Measurements from ENCODE around the gene CNIH2.

CNIH2 gene

DNA sequence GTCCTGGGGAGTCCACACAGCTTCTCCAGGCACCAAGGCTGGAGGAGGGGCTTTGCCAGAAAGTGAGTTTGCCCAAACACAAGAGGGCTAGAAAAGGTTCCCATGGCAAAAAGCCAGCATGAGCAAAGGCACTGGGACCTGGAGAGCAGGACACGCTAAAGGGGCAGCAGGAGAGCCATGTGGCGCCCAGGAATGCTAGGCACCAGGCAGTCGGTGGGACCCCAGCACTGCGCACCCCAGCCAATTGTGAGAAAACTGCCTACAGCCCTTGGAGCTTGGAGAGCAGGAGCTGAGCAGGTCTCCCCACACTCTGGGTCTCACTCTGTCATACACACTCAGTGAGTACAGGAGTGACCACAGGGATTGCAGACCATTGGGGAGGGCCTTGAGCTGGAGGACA lies 14.7 kb upstream of the CNIH2 start:
- Histone ChIP-seq H3K36me3 (no peaks in the 10 kb centered on the region), H3K27ac (no peak overlapping the region), H3K4me3 (ENCODE audit: low read depth in 1 of 2, low read length in 1 of 2) (no peak overlapping the region), H3K4me1 (ENCODE audit: control insufficient read depth in 1 of 2, insufficient read depth in 1 of 2, low read depth in 1 of 2, low read length in 1 of 2) (peaks cover 17 to 19% of the 10 kb centered on the region in 2 experiments), H3K27me3 (peaks cover 23% of the 10 kb centered on the region), H3K9me3 (no peaks in the 10 kb centered on the region)
- TF ChIP-seq, protein P1, sequence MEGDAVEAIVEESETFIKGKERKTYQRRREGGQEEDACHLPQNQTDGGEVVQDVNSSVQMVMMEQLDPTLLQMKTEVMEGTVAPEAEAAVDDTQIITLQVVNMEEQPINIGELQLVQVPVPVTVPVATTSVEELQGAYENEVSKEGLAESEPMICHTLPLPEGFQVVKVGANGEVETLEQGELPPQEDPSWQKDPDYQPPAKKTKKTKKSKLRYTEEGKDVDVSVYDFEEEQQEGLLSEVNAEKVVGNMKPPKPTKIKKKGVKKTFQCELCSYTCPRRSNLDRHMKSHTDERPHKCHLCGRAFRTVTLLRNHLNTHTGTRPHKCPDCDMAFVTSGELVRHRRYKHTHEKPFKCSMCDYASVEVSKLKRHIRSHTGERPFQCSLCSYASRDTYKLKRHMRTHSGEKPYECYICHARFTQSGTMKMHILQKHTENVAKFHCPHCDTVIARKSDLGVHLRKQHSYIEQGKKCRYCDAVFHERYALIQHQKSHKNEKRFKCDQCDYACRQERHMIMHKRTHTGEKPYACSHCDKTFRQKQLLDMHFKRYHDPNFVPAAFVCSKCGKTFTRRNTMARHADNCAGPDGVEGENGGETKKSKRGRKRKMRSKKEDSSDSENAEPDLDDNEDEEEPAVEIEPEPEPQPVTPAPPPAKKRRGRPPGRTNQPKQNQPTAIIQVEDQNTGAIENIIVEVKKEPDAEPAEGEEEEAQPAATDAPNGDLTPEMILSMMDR (IDR thresholded peaks at IDR 0.05), result no peak

DNA sequence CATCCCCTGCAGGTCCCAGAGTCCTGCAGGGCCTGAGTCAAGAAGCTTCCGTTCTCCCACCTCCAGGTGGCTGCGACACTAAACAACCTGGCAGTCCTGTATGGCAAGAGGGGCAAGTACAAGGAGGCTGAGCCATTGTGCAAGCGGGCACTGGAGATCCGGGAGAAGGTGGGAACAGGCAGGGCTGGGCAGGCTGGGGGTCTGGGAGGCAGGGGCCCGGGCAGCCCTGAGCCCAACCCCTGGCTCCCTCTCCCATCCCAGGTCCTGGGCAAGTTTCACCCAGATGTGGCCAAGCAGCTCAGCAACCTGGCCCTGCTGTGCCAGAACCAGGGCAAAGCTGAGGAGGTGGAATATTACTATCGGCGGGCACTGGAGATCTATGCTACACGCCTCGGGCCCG lies 14.2 kb upstream of the CNIH2 start:
- TF ChIP-seq, protein P1 (IDR thresholded peaks at IDR 0.05), result no peak
- Histone ChIP-seq H3K27me3 (peaks cover 18% of the 10 kb centered on the region), H3K4me1 (ENCODE audit: control insufficient read depth in 1 of 2, insufficient read depth in 1 of 2, low read depth in 1 of 2, low read length in 1 of 2) (peaks cover 13 to 14% of the 10 kb centered on the region in 2 experiments), H3K27ac (no peak overlapping the region), H3K36me3 (no peaks in the 10 kb centered on the region), H3K4me3 (ENCODE audit: low read depth in 1 of 2, low read length in 1 of 2) (no peak overlapping the region), H3K9me3 (no peaks in the 10 kb centered on the region)

DNA sequence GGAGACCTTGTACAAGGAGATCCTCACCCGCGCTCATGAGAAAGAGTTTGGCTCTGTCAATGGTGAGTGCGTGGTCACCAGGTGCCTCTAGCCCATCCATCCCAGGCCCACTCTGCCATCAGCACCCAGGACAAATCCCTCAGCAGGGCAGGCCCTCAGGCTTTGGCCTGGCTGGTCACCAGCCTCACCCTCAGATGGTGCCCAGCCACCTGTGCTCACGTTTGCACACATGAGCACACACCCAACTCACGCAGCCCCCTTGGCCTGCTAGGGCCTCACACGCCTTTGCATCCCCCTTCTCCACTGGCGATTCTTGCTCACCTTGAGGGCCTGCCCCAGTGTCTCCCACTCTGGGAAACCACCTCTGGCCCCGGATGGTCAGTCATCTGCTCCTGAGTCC lies 13.6 kb upstream of the CNIH2 start:
- no peak overlapping the region for H3K27ac ChIP-seq

DNA sequence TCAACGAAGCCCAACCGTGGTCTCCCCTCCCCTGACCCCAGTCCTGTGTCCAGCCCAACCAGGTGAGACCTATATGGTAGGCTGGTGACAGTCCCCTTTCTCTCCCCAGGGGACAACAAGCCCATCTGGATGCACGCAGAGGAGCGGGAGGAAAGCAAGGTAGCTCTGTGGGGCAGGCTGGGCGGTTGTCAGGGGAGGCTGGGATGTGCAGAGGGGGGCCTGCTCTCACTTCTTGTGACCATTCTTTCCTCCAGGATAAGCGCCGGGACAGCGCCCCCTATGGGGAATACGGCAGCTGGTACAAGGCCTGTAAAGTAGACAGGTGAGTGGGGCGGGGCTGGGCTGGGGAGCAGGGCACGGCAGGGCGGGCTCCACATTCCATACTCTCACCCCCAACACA lies 13.1 kb upstream of the CNIH2 start:
- Histone ChIP-seq H3K4me3 (ENCODE audit: low read depth in 1 of 2, low read length in 1 of 2) (no peak overlapping the region), H3K27ac (no peak overlapping the region), H3K36me3 (no peaks in the 10 kb centered on the region), H3K4me1 (ENCODE audit: control insufficient read depth in 1 of 2, insufficient read depth in 1 of 2, low read depth in 1 of 2, low read length in 1 of 2) (peaks cover 24 to 25% of the 10 kb centered on the region in 2 experiments), H3K27me3 (peaks cover 7% of the 10 kb centered on the region), H3K9me3 (no peaks in the 10 kb centered on the region)
- TF ChIP-seq, protein P1 (IDR thresholded peaks at IDR 0.05), result no peak

More for the DNA sequence above, 13.6 kb upstream of the CNIH2 start:
- Histone ChIP-seq H3K36me3 (no peaks in the 10 kb centered on the region), H3K4me1 (ENCODE audit: control insufficient read depth in 1 of 2, insufficient read depth in 1 of 2, low read depth in 1 of 2, low read length in 1 of 2) (peaks cover 19% of the 10 kb centered on the region in 2 experiments), H3K27me3 (peaks cover 12% of the 10 kb centered on the region), H3K9me3 (no peaks in the 10 kb centered on the region), H3K4me3 (ENCODE audit: low read depth in 1 of 2, low read length in 1 of 2) (no peak overlapping the region)
- TF ChIP-seq, protein P1 (IDR thresholded peaks at IDR 0.05), result no peak

DNA sequence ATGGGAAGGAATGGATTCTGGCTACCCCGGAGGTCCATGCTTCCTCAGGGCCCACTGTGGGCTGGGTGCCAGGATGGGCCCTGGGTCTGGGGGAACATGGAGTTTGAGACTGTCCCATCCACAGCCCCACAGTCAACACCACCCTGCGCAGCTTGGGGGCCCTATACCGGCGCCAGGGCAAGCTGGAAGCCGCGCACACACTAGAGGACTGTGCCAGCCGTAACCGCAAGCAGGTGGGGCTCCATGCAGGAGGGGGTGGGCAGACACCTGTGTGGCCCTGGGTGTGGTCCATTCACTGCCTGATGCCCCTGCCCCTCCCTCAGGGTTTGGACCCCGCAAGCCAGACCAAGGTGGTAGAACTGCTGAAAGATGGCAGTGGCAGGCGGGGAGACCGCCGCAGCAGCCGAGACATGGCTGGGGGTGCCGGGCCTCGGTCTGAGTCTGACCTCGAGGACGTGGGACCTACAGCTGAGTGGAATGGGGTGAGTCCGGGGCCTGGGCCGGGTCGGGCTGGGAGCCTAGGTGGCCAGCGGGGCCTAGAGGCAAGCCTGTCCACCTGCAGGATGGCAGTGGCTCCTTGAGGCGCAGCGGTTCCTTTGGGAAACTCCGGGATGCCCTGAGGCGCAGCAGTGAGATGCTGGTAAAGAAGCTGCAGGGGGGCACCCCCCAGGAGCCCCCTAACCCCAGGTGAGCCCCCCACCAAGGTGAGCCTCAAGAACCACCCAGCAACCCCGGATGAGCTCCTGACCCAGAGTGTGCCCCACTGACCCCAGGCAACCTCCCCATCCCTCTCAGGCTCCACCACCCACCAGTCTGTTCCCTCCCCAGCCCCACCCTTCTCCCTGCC lies 12.2 kb upstream of the CNIH2 start:
- TF ChIP-seq, protein P1 (IDR thresholded peaks at IDR 0.05), result no peak
- H3K27ac ChIP-seq, result no peak overlapping the region
- H3K9me3 ChIP-seq, result no peaks in the 10 kb centered on the region
- H3K27me3 ChIP-seq, result peaks cover 7% of the 10 kb centered on the region
- peaks cover 28 to 32% of the 10 kb centered on the region in 2 experiments for H3K4me1 ChIP-seq (ENCODE audit: control insufficient read depth in 1 of 2, insufficient read depth in 1 of 2, low read depth in 1 of 2, low read length in 1 of 2)
- H3K4me3 ChIP-seq (ENCODE audit: low read depth in 1 of 2, low read length in 1 of 2), result no peak overlapping the region
- peaks cover 4% of the 10 kb centered on the region for H3K36me3 ChIP-seq
